NCI-H82 treated with DMSO at 0.1 percent for 48 hours (cell line): ENCODE results near the gene PLCG1.

ENCODE experiments used
- DNase-seq: peaks from one replicate; lab custom pipeline; 2025; ENCODE audit not compliant: unreplicated experiment; lab: John Stamatoyannopoulos, UW

Gene PLCG1

DNA sequence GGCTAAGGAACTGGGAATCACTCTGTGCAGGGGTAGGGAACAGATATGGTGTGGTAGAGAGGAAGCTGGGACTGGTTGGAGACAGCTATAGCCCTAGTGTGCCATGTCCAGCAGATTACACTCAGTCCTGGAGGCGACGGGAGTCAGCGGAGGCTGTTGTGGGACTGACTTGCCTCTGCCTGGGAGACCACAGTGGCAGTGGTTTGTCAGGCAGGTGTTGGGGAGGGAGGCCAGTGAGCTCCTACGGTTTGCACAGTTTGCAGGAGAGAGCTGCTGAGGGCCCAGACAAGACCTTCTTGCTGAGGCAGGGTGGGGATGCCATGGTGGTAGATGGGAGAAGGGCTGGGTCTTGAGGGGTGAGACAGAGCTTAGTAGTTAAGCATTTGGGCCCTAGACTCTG, 4.9 kb downstream of the PLCG1 start:
- DNase-seq = no peak

DNA sequence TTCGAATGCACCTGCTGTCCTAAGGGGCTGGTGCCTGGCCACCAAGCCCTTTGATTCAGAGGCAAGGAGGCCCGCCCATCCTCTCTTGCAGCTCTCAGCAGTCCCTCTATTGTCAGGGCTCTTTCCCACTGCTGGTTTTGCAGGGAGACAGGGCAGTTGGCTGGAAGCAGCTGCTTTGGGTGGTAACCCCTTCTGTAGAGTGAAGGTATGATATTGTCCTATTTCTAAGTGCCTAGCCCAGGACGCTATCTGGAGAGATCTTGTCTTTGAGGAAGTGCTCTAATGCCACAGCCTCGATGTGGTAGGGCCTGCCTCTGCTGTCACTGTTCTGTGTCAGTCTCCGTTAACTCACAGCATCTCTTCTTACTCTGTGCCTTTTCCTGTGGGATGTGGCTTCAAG, 5.6 kb downstream of the PLCG1 start:
- no peak for DNase-seq

GRCh38 chr20:41143354-41143753, 6.0 kb downstream of the PLCG1 start:
- DNase-seq = no peak

- DNase-seq = no peak
Measured at GRCh38 chr20:41145317-41145716, 8.0 kb downstream of the PLCG1 start.

DNA sequence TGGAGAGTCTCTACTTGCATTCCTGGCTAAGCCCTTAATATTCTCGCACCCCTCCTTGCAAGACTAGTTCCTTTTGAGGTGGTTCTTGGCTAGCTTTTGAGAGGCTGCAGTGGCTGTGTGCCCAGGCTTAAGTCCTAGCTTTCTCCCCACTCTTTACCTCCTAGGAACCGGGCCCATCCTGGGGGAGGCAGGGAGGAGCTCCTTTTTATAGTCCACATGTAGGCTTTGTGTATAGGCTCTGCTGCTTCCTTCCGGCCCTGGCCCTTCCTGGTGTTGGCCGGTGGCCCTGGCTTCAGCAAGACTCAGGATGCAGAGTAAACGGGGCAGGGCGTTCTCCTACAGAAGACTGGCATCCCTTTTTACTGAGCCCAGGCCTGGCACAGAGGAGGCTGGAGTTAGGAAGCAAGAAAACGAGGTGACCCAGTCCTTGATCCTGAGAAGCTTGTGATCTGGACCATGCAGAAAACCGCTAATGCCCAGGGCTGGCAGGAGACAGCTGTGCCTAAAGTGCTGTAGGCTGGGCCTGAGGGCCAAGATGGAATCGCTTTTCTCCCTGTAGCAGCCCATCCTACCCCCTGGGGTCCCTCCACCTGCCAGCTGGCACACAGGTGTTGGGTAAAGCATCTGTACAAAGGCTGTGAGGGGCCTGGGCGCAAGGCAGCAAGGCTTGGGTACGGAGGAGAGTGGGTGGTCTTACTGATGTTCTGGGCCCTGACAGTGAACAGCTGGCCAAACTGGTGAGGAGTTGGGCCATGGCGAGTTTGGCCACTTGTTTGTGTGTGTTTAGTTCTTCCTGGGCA, 8.7 kb downstream of the PLCG1 start:
- no peak for DNase-seq

GRCh38 chr20:41147767-41148191, 10.4 kb downstream of the PLCG1 start:
- no peak for DNase-seq

- DNase-seq = no peak
Measured at GRCh38 chr20:41148942-41149341, 11.6 kb downstream of the PLCG1 start.

GRCh38 chr20:41150664-41151063, 13.3 kb downstream of the PLCG1 start:
- DNase-seq = no peak

DNA sequence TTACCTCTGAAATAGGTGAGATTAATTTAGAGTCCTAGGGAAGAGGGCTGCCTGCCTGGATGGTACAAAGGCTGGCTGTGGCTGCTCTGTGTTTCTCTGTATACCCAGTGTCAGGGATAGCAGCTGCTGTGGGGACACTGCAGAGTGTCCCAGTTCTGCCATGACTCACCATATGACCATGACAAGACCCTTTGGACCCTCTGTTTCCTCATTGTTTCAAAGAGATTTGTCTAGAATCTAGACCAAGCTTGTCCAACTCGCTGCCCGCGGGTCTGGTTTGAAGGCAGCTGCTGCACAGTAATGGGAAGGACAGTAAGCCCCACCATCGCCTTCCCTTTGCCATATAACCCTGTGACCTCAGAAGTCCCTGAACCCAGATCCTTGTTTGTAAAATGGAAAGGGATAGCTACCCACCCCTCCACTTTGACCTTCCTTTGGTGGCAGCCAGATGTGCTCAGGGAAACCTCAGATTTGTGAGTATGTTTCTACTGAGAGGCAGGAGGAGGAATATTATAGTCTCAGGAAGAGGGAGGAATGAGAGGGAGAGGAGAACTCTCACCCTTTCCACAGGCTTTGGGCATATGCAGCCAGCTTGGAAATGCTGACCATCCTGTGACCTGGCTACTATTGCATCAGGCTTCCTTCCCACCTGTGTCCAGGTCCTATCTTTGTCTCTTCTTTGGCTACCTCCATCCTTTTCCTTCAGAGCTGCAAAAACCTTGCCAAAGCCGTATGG, 14.0 kb downstream of the PLCG1 start:
- no peak for DNase-seq

DNA sequence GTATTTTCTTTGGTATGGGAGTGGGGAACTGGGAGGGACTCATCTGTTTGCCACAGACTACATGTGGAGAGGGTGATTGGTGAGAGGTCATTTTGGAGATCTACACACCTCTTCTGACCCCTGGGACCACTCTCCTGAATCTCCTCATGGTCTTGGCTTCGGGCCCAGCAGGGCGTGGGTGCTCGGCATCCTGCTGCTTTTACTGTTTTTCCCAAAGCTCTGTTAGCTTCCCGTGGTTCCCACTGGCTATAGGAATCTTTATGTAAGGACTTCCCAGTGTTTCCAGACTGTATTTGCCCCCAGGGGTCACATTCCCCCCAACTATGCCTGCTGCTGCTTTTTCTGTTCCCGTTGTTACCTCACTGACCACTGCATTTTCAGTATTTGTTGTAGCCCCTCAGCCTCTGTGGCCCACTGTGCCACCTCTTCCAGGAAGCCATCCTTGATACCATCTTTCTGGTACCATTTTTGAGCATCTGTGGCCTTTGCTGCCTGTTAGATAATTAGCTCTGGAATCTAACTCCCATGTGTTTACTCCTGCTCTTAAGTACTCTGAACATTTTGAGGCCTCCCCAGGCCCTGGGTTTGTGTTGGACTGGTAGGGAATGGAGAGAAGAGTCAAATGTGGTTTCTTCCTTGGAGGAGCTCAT, 14.9 kb downstream of the PLCG1 start:
- DNase-seq = no peak

DNA sequence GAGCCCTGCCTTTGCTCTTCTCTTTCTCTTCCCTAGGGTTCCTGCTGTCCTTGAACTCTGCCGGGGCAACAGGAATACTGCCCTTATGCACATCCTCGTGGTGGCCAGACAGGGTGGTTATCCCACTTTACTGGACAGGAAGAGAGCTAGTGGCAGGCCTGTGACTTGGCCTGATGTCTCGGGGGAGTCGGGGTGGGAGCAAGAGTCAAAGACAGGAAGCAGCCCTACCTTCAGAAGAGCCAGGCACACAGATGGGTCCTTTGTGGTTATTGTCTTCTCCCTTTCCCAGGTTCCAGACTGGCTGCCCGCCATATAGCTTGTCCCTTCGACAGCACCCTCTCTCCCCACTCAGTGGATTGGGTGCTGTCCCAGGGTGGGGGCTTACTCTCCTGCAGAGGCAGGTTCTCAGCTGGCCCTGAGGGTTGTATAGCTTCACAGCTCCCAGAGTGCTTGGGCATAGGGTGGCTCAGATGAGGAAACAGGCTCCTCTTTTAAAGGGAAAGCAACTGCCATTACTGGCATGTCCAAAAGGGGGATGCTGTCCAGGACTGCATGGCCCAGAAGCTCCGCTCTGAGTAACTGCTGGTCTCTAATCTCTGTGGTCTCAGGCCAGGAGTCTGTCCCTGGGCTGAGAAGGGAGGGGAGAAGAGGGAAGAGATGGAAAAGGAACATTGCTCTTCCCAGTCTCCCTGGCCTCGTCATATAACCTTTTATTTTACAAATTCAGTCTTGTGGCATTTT, 17.3 kb downstream of the PLCG1 start:
- no peak for DNase-seq

GRCh38 chr20:41155261-41155660, 17.9 kb downstream of the PLCG1 start:
- DNase-seq = no peak

GRCh38 chr20:41158082-41158625, 20.8 kb downstream of the PLCG1 start:
- no peak for DNase-seq

GRCh38 chr20:41159547-41159946, 22.2 kb downstream of the PLCG1 start:
- DNase-seq = no peak

DNA sequence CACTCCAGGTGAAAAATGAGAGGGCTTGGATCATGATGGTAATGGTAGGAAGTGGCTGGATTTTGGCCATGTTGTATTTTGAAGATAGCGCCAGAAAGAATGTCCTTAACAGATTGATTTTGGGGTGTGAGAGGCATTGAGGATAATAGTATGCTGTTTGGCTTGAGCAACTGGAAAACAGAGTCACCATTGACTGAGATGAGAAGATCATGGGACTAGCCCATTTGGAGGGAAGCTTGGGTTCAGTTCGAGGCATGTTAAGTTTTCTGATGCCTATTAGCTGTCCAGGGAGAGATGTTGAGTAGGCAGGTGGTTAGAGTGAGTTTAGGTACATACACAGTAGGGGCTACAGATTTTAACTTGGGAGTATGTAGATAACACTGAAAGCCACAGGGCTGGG, 23.3 kb downstream of the PLCG1 start:
- DNase-seq = no peak

GRCh38 chr20:41161886-41162285, 24.5 kb downstream of the PLCG1 start:
- no peak for DNase-seq

GRCh38 chr20:41162396-41162795, 25.1 kb downstream of the PLCG1 start:
- DNase-seq = no peak

- no peak for DNase-seq
Measured at GRCh38 chr20:41163821-41164220, 26.5 kb downstream of the PLCG1 start.

DNA sequence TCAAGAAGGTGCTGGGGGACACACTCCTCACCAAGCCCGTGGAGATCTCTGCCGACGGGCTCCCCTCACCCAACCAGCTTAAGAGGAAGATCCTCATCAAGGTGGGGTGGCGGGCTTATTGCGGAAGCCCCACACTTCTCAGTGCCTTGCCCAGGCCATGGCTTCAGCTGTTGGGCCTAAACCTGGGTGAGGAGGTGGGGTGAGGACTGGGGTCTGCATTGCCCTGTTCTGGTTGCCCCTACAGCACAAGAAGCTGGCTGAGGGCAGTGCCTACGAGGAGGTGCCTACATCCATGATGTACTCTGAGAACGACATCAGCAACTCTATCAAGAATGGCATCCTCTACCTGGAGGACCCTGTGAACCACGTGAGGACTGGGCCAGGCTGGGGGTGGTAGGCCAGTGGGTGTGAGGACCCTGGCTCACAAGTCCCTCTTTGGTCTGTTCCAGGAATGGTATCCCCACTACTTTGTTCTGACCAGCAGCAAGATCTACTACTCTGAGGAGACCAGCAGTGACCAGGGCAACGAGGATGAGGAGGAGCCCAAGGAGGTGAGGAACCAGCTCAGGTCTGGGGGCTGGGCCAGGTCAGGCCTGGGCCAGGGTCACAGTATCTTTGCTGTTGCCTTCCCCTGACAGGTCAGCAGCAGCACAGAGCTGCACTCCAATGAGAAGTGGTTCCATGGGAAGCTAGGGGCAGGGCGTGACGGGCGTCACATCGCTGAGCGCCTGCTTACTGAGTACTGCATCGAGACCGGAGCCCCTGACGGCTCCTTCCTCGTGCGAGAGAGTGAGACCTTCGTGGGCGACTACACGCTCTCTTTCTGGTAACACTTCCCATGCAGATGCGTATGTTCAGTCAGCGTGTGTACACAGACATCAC, 27.9 kb downstream of the PLCG1 start:
- no peak for DNase-seq
